Measurements from ENCODE around the gene GALNT8.

GALNT8 gene

GRCh38 chr12:4723226-4723625, 3.0 kb downstream of the GALNT8 start:
- Histone ChIP-seq H3K27me3 (ENCODE audit: insufficient read depth, poor library complexity, severe bottlenecking) (peaks cover 51% of the 10 kb centered on the region), H3K36me3 (ENCODE audit: low read depth) (no peaks in the 10 kb centered on the region), H3K9me3 (ENCODE audit: severe bottlenecking) (no peaks in the 10 kb centered on the region), H3K4me1 (ENCODE audit: insufficient read depth, poor library complexity, severe bottlenecking) (no peaks in the 10 kb centered on the region), H3K4me3 (ENCODE audit: severe bottlenecking) (no peak overlapping the region), H3K27ac (ENCODE audit: poor library complexity, severe bottlenecking) (no peak overlapping the region)
- no peak for TF ChIP-seq CTCF (IDR thresholded peaks at IDR 0.05; ENCODE audit: poor library complexity, severe bottlenecking)
- no peak for ATAC-seq (ENCODE audit: low read depth)
- DNase-seq (ENCODE audit: low spot score), result no peak

- no peaks in the 10 kb centered on the region for H3K4me1 ChIP-seq (ENCODE audit: insufficient read depth, poor library complexity, severe bottlenecking)
- H3K27me3 ChIP-seq (ENCODE audit: insufficient read depth, poor library complexity, severe bottlenecking), result peaks cover 38% of the 10 kb centered on the region
- TF ChIP-seq CTCF (IDR thresholded peaks at IDR 0.05; ENCODE audit: poor library complexity, severe bottlenecking), result no peak
- no peaks in the 10 kb centered on the region for H3K9me3 ChIP-seq (ENCODE audit: severe bottlenecking)
- no peak overlapping the region for H3K27ac ChIP-seq (ENCODE audit: poor library complexity, severe bottlenecking)
- no peak overlapping the region for H3K4me3 ChIP-seq (ENCODE audit: severe bottlenecking)
- ATAC-seq (ENCODE audit: low read depth) (no peak), DNase-seq (ENCODE audit: low spot score) (no peak)
- no peaks in the 10 kb centered on the region for H3K36me3 ChIP-seq (ENCODE audit: low read depth)
Measured at GRCh38 chr12:4725057-4725456, 4.9 kb downstream of the GALNT8 start.

DNA sequence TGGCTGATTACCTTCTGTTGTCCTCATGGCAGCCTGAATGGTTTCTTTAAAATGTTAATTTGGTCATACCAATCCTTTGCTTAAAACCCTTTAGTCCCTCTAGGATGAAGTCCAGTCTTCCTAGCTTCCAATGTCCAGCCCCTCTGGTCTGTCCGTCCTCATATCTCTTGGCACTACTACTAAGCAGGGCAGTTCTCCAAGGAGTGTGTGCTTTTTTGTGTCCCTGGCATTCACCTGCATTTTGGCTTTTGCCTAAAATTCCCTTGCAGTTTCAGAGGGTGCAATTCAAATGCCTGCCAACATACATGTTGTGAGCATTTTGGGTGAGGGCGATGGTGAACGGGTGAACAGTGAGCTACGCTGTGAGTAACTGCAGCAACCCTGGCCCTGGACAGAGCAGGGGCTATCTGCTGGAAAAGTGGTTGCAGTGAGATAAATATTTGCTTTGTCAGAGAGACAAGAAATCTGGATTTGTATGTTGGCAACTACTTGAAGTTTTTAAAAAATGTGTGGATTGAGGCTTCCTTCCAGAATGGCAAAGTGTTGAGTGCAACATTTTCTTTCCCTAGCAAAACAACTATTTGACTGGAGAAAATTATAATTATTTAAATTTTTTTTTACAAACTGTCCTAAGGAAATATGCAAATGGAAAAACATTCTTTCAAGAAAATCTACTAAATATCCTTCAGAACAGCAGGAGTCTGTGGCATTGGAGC, 14.6 kb downstream of the GALNT8 start:
- Histone ChIP-seq H3K27ac (ENCODE audit: poor library complexity, severe bottlenecking) (no peak overlapping the region), H3K9me3 (ENCODE audit: severe bottlenecking) (no peaks in the 10 kb centered on the region), H3K4me1 (ENCODE audit: insufficient read depth, poor library complexity, severe bottlenecking) (no peaks in the 10 kb centered on the region)

DNA sequence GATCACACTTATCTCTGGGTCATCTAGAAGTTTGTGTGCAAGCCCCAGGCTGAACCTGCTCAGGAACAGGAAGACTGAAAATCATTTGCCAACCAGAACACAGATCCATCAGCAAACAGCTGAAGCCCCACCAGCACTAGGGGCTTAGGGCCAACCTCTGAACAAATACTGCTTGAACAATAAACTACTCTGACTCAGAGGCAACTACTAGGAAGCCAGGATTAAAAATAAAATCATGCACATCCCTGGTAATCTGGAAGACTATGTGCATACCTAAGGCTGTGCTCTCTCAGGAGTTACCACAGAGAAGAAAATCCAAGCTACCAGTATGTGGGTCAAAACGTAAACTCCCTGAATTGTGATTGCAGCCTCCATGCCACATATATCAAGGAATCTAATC, 15.9 kb downstream of the GALNT8 start:
- Histone ChIP-seq H3K36me3 (ENCODE audit: low read depth) (no peaks in the 10 kb centered on the region), H3K4me3 (ENCODE audit: severe bottlenecking) (no peak overlapping the region), H3K4me1 (ENCODE audit: insufficient read depth, poor library complexity, severe bottlenecking) (no peaks in the 10 kb centered on the region), H3K27me3 (ENCODE audit: insufficient read depth, poor library complexity, severe bottlenecking) (peaks cover 30% of the 10 kb centered on the region), H3K27ac (ENCODE audit: poor library complexity, severe bottlenecking) (no peak overlapping the region), H3K9me3 (ENCODE audit: severe bottlenecking) (no peaks in the 10 kb centered on the region)
- no peak for DNase-seq (ENCODE audit: low spot score)
- no peak for TF ChIP-seq CTCF (IDR thresholded peaks at IDR 0.05; ENCODE audit: poor library complexity, severe bottlenecking)
- no peak for ATAC-seq (ENCODE audit: low read depth)

More for the DNA sequence above, 14.6 kb downstream of the GALNT8 start:
- no peak for DNase-seq (ENCODE audit: low spot score)
- no peak for ATAC-seq (ENCODE audit: low read depth)
- TF ChIP-seq CTCF (IDR thresholded peaks at IDR 0.05; ENCODE audit: poor library complexity, severe bottlenecking), result no peak
- H3K36me3 ChIP-seq (ENCODE audit: low read depth), result no peaks in the 10 kb centered on the region
- peaks cover 29% of the 10 kb centered on the region for H3K27me3 ChIP-seq (ENCODE audit: insufficient read depth, poor library complexity, severe bottlenecking)
- no peak overlapping the region for H3K4me3 ChIP-seq (ENCODE audit: severe bottlenecking)

- no peak for ATAC-seq (ENCODE audit: low read depth)
- no peak for DNase-seq (ENCODE audit: low spot score)
- Histone ChIP-seq H3K4me3 (ENCODE audit: severe bottlenecking) (no peak overlapping the region), H3K4me1 (ENCODE audit: insufficient read depth, poor library complexity, severe bottlenecking) (no peaks in the 10 kb centered on the region), H3K9me3 (ENCODE audit: severe bottlenecking) (no peaks in the 10 kb centered on the region), H3K27ac (ENCODE audit: poor library complexity, severe bottlenecking) (no peak overlapping the region), H3K27me3 (ENCODE audit: insufficient read depth, poor library complexity, severe bottlenecking) (peaks cover 25% of the 10 kb centered on the region), H3K36me3 (ENCODE audit: low read depth) (no peaks in the 10 kb centered on the region)
- no peak for TF ChIP-seq CTCF (IDR thresholded peaks at IDR 0.05; ENCODE audit: poor library complexity, severe bottlenecking)
Measured at GRCh38 chr12:4738541-4738940, 18.3 kb downstream of the GALNT8 start.

Measured in RWPE2 (cell line).